Keratinocyte (primary cell): ENCODE measurements around the gene ZNF423. TPM values are rescaled to one million over a fixed set of nuclear protein-coding genes. Genes with fewer than 3 reads are reported as not detected.

ENCODE experiments used
- DNase-seq: peaks from one replicate; pipeline ENCODE4 v3.0.0-alpha.2; 2011; ENCODE audit warnings: low read depth, missing footprints, low spot score
- FAIRE-seq: peaks from 2 replicates; lab custom pipeline; 2011; peaks lifted over from hg19 to GRCh38; lab: Jason Lieb, UNC
- H2AFZ ChIP-seq: 2 replicates; pipeline ENCODE4 v1.6.0; 2012; ENCODE audit warnings: low read length, control low read depth, inconsistent platforms; ENCODE audit not compliant: control insufficient read depth
- H3K27ac ChIP-seq: 2 replicates; pipeline ENCODE4 v1.5.1; 2011; ENCODE audit warnings: low read length; ENCODE audit not compliant: control insufficient read depth, insufficient read depth
- H3K27me3 ChIP-seq: 3 replicates; pipeline ENCODE4 v1.6.0; 2011; ENCODE audit warnings: low read length; ENCODE audit not compliant: control insufficient read depth, insufficient read depth; ENCODE audit errors: extremely low read depth
- H3K36me3 ChIP-seq, 2 experiments: 2 replicates in 1 of 2; 3 replicates in 1 of 2; pipeline ENCODE4 v1.5.1; 2011; ENCODE audit warnings: low read length in 2 of 2, mild to moderate bottlenecking in 1 of 2; ENCODE audit not compliant: control insufficient read depth in 2 of 2, insufficient read depth in 2 of 2; ENCODE audit errors: extremely low read depth in 1 of 2
- H3K4me1 ChIP-seq: 3 replicates; pipeline ENCODE4 v1.5.1; 2011; ENCODE audit warnings: low read length; ENCODE audit not compliant: control insufficient read depth, insufficient read depth; ENCODE audit errors: extremely low read depth
- H3K4me2 ChIP-seq: 3 replicates; pipeline ENCODE4 v1.6.0; 2011; ENCODE audit warnings: low read depth, low read length; ENCODE audit not compliant: control insufficient read depth, insufficient read depth; ENCODE audit errors: extremely low read depth
- H3K4me3 ChIP-seq, 3 experiments: fragments of 200-600 bp in 1 of 3; sonication (generic) in 1 of 3; 2 replicates in 2 of 3; 3 replicates in 1 of 3; pipeline ENCODE4 v1.5.1; 2011 to 2016; ENCODE audit warnings: low read length in 3 of 3, mild to moderate bottlenecking in 3 of 3, control low read depth in 2 of 3, inconsistent platforms in 1 of 3, low read depth in 1 of 3, mixed read lengths in 1 of 3, mixed run types in 1 of 3, moderate library complexity in 1 of 3; ENCODE audit not compliant: control insufficient read depth in 2 of 3, insufficient read depth in 2 of 3; ENCODE audit errors: extremely low read depth in 1 of 3
- H3K79me2 ChIP-seq: 2 replicates; pipeline ENCODE4 v1.6.0; 2012; ENCODE audit warnings: low read length; ENCODE audit not compliant: control insufficient read depth, insufficient read depth
- H3K9ac ChIP-seq: 3 replicates; pipeline ENCODE4 v1.6.0; 2011; ENCODE audit warnings: low read length; ENCODE audit not compliant: control insufficient read depth, insufficient read depth; ENCODE audit errors: extremely low read depth
- H3K9me1 ChIP-seq: 3 replicates; pipeline ENCODE4 v1.6.0; 2011; ENCODE audit warnings: low read length; ENCODE audit not compliant: control insufficient read depth, insufficient read depth; ENCODE audit errors: extremely low read depth
- H3K9me3 ChIP-seq: 2 replicates; pipeline ENCODE4 v1.5.1; 2012; ENCODE audit warnings: low read depth, low read length; ENCODE audit not compliant: control insufficient read depth
- H4K20me1 ChIP-seq: 3 replicates; pipeline ENCODE4 v1.6.0; 2011; ENCODE audit warnings: low read length; ENCODE audit not compliant: control insufficient read depth, insufficient read depth; ENCODE audit errors: extremely low read depth
- CTCF ChIP-seq, 3 experiments: IDR thresholded peaks in 1 of 3; conservative IDR thresholded peaks in 1 of 3; optimal IDR thresholded peaks in 1 of 3; 2 replicates in 2 of 3; 3 replicates in 1 of 3; pipeline versions ENCODE3 to v1.5.1; 2011; ENCODE audit warnings: low read length in 3 of 3, mild to moderate bottlenecking in 3 of 3, moderate library complexity in 2 of 3, control low read depth in 1 of 3, inconsistent platforms in 1 of 3; ENCODE audit not compliant: insufficient read depth in 2 of 3; ENCODE audit errors: extremely low read depth in 1 of 3
- EZH2 ChIP-seq: IDR thresholded peaks from one replicate; pipeline ENCODE4 v1.6.1; 2012; ENCODE audit warnings: inconsistent platforms, mild to moderate bottlenecking, low read length, moderate library complexity
- dilution Hi-C: fragments of 300-500 bp; cut with MboI; formaldehyde crosslinking; loops from one replicate; pipeline ENCODE4 v1.7.0; 2020; ENCODE audit warnings: low sequenced_read_pairs; ENCODE audit not compliant: extremely low pct_ligation_motif_present
- polyA plus RNA-seq, 5 experiments: library from polyadenylated mRNA; depleted of rRNA in 3 of 5; stranded (reverse) in 3 of 5; stranded (forward) in 1 of 5; unstranded in 1 of 5; fragments of >200 nt; gene quantifications; 1 replicate in 1 of 5; 2 replicates in 3 of 5; 3 replicates in 1 of 5; pipeline versions ENCODE4 v1.2.1 to v1.2.3, GENCODE V29; 2011 to 2012; ENCODE audit warnings: missing spikeins in 2 of 5, low read depth in 1 of 5, low replicate concordance in 1 of 5

The ZNF423 gene
- polyA plus RNA-seq, 1 donor (not counting 4 experiments of a cell fraction or from before 2014, with no cell fraction given) = 0.05 TPM

GRCh38 chr16:49521734-49522325 lies 334.1 kb downstream of the ZNF423 start:
- Histone ChIP-seq H3K79me2 (no peaks in the 10 kb centered on the region), H3K4me2 (no peak overlapping the region), H3K27ac (no peak overlapping the region), H3K36me3 (no peaks in the 10 kb centered on the region), H2AFZ (no peak overlapping the region), H3K9ac (no peak overlapping the region), H3K4me3 (no peak overlapping the region), H3K9me1 (no peaks in the 10 kb centered on the region), H3K9me3 (no peaks in the 10 kb centered on the region), H4K20me1 (no peaks in the 10 kb centered on the region), H3K4me1 (no peaks in the 10 kb centered on the region), H3K27me3 (no peaks in the 10 kb centered on the region)
- FAIRE-seq (no peak), DNase-seq (no peak)
- dilution Hi-C loops = no loop called here
- TF ChIP-seq CTCF (optimal IDR thresholded peaks at IDR 0.05 in 1 of 3, IDR thresholded peaks at IDR 0.05 in 1 of 3, conservative IDR thresholded peaks at IDR 0.05 in 1 of 3; ENCODE audit: extremely low read depth in 1 of 3, insufficient read depth in 2 of 3, low read length in 3 of 3) (no peak), EZH2 (no peak)

- no peak overlapping the region for H3K4me3 ChIP-seq
- H3K4me2 ChIP-seq = no peak overlapping the region
- no peaks in the 10 kb centered on the region for H3K27me3 ChIP-seq
- no peak for FAIRE-seq
- no peak for DNase-seq
- dilution Hi-C loops = no loop called here
- H3K27ac ChIP-seq = no peak overlapping the region
- no peak overlapping the region for H2AFZ ChIP-seq
- no peaks in the 10 kb centered on the region for H3K79me2 ChIP-seq
- H3K4me1 ChIP-seq = no peaks in the 10 kb centered on the region
- no peaks in the 10 kb centered on the region for H3K9me1 ChIP-seq
- H4K20me1 ChIP-seq = no peaks in the 10 kb centered on the region
- H3K36me3 ChIP-seq = no peaks in the 10 kb centered on the region
- H3K9ac ChIP-seq = no peak overlapping the region
- no peak for TF ChIP-seq EZH2
- no peak for TF ChIP-seq CTCF (optimal IDR thresholded peaks at IDR 0.05 in 1 of 3, IDR thresholded peaks at IDR 0.05 in 1 of 3, conservative IDR thresholded peaks at IDR 0.05 in 1 of 3; ENCODE audit: extremely low read depth in 1 of 3, insufficient read depth in 2 of 3, low read length in 3 of 3)
- H3K9me3 ChIP-seq = no peaks in the 10 kb centered on the region
Measured at GRCh38 chr16:49520492-49521038, 335.3 kb downstream of the ZNF423 start.
